ENCODE results near the gene HACD1.

- TF ChIP-seq, protein P1, sequence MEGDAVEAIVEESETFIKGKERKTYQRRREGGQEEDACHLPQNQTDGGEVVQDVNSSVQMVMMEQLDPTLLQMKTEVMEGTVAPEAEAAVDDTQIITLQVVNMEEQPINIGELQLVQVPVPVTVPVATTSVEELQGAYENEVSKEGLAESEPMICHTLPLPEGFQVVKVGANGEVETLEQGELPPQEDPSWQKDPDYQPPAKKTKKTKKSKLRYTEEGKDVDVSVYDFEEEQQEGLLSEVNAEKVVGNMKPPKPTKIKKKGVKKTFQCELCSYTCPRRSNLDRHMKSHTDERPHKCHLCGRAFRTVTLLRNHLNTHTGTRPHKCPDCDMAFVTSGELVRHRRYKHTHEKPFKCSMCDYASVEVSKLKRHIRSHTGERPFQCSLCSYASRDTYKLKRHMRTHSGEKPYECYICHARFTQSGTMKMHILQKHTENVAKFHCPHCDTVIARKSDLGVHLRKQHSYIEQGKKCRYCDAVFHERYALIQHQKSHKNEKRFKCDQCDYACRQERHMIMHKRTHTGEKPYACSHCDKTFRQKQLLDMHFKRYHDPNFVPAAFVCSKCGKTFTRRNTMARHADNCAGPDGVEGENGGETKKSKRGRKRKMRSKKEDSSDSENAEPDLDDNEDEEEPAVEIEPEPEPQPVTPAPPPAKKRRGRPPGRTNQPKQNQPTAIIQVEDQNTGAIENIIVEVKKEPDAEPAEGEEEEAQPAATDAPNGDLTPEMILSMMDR (IDR thresholded peaks at IDR 0.05) = no peak
- TF ChIP-seq POLR2A (IDR thresholded peaks at IDR 0.05) = no peak
Observed at GRCh38 chr10:17648243-17649035, 31.3 kb upstream of the HACD1 start.

Data from uterus (tissue), 2 donors.